HEK293 (cell line): Measurements from ENCODE around the gene GALNTL6.

ENCODE experiments used
- CTCF ChIA-PET: fragments of 350-600 bp; formaldehyde crosslinking; extraction: SDS; loops from one replicate; lab custom pipeline; 2021; ENCODE audit warnings: antibody characterized with exemption; lab: Yijun Ruan, JAX
- POLR2A ChIA-PET: fragments of 300-600 bp; formaldehyde crosslinking; extraction: SDS; loops from one replicate; lab custom pipeline; 2020; ENCODE audit warnings: antibody characterized with exemption, inconsistent platforms; lab: Yijun Ruan, JAX
- H3K27ac ChIP-seq: fragments of 200-500 bp; sonication (Bioruptor generic); 2 replicates; pipeline ENCODE4 v1.5.1; 2014; ENCODE audit warnings: low read depth, low read length, control low read depth, inconsistent platforms; ENCODE audit errors: extremely low read depth
- H3K36me3 ChIP-seq, 2 experiments: fragments of 200-500 bp in 1 of 2; sonication (Bioruptor generic) in 1 of 2; 1 replicate in 1 of 2; 2 replicates in 1 of 2; pipeline ENCODE4 v1.5.1; 2014 to 2017; ENCODE audit warnings: inconsistent platforms in 2 of 2, low read length in 2 of 2; ENCODE audit not compliant: control insufficient read depth in 2 of 2, insufficient read depth in 1 of 2
- H3K4me1 ChIP-seq: fragments of 200-500 bp; sonication (Bioruptor generic); 2 replicates; pipeline ENCODE4 v1.5.1; 2014; ENCODE audit warnings: mild to moderate bottlenecking, low read length, inconsistent platforms; ENCODE audit not compliant: control insufficient read depth, insufficient read depth
- H3K4me3 ChIP-seq: 2 replicates; pipeline ENCODE4 v1.5.1; 2011; ENCODE audit warnings: low read depth, mild to moderate bottlenecking, control low read depth, low read length, moderate library complexity
- H3K9me3 ChIP-seq: fragments of 200-500 bp; sonication (Bioruptor generic); 2 replicates; pipeline ENCODE4 v1.5.1; 2014; ENCODE audit warnings: low read depth, low read length, inconsistent platforms; ENCODE audit not compliant: control insufficient read depth, insufficient read depth
- MZF1 ChIP-seq: fragments of 450-650 bp; formaldehyde crosslinking; IDR thresholded peaks from 2 replicates; pipeline ENCODE4 v1.5.1; 2017; ENCODE audit warnings: missing biosample characterization, missing genetic modification characterization, borderline replicate concordance
- RBAK ChIP-seq: fragments of 450-650 bp; formaldehyde crosslinking; IDR thresholded peaks from 2 replicates; pipeline ENCODE4 v1.5.1; 2016; ENCODE audit warnings: missing biosample characterization, missing genetic modification characterization
- ZBTB7A ChIP-seq: fragments of 450-650 bp; formaldehyde crosslinking; IDR thresholded peaks from 2 replicates; pipeline ENCODE4 v1.5.1; 2016; ENCODE audit warnings: low read depth, missing biosample characterization, missing genetic modification characterization
- ZFP37 ChIP-seq: fragments of 450-650 bp; formaldehyde crosslinking; IDR thresholded peaks from 2 replicates; pipeline ENCODE4 v1.5.1; 2016; ENCODE audit warnings: missing biosample characterization, missing genetic modification characterization
- ZNF112 ChIP-seq: fragments of 450-650 bp; formaldehyde crosslinking; IDR thresholded peaks from 2 replicates; pipeline ENCODE4 v1.5.0; 2017; ENCODE audit warnings: missing biosample characterization, missing genetic modification characterization
- ZNF155 ChIP-seq: fragments of 450-650 bp; formaldehyde crosslinking; IDR thresholded peaks from 2 replicates; pipeline ENCODE4 v1.5.1; 2016; ENCODE audit warnings: missing biosample characterization, missing genetic modification characterization
- ZNF157 ChIP-seq: fragments of 450-650 bp; formaldehyde crosslinking; IDR thresholded peaks from 2 replicates; pipeline ENCODE4 v1.5.1; 2016; ENCODE audit warnings: missing biosample characterization, missing genetic modification characterization
- ZNF16 ChIP-seq: fragments of 450-650 bp; formaldehyde crosslinking; IDR thresholded peaks from 2 replicates; pipeline ENCODE4 v1.5.1; 2016; ENCODE audit warnings: low read depth, missing biosample characterization, missing genetic modification characterization
- ZNF214 ChIP-seq: fragments of 450-650 bp; formaldehyde crosslinking; IDR thresholded peaks from 2 replicates; pipeline ENCODE4 v1.5.1; 2017; ENCODE audit warnings: missing biosample characterization, mild to moderate bottlenecking, missing genetic modification characterization, borderline replicate concordance
- ZNF274 ChIP-seq, 2 experiments: fragments of 200-500 bp in 1 of 2; fragments of 450-650 bp in 1 of 2; sonication (Bioruptor generic) in 1 of 2; formaldehyde crosslinking in 1 of 2; IDR thresholded peaks; 2 replicates each; pipeline versions ENCODE4 v1.5.1 to v1.6.1; 2014 to 2016; ENCODE audit warnings: borderline replicate concordance in 1 of 2, inconsistent platforms in 1 of 2, low read length in 1 of 2, missing biosample characterization in 1 of 2, missing genetic modification characterization in 1 of 2
- ZNF292 ChIP-seq: fragments of 450-650 bp; formaldehyde crosslinking; IDR thresholded peaks from 2 replicates; pipeline ENCODE4 v1.5.1; 2016; ENCODE audit warnings: low read depth, missing biosample characterization, missing genetic modification characterization, borderline replicate concordance
- ZNF335 ChIP-seq: fragments of 450-650 bp; formaldehyde crosslinking; conservative IDR thresholded peaks from 2 replicates; pipeline ENCODE4 v1.5.1; 2016; ENCODE audit warnings: missing biosample characterization, missing genetic modification characterization
- ZNF341 ChIP-seq: fragments of 450-650 bp; formaldehyde crosslinking; IDR thresholded peaks from 2 replicates; pipeline ENCODE4; 2016; ENCODE audit warnings: low read depth, missing biosample characterization, missing genetic modification characterization
- ZNF560 ChIP-seq: fragments of 450-650 bp; formaldehyde crosslinking; IDR thresholded peaks from 2 replicates; pipeline ENCODE4 v1.5.1; 2017; ENCODE audit warnings: missing biosample characterization, missing genetic modification characterization, borderline replicate concordance
- ZNF623 ChIP-seq: fragments of 450-650 bp; formaldehyde crosslinking; IDR thresholded peaks from 2 replicates; pipeline ENCODE4 v1.5.1; 2016; ENCODE audit warnings: missing biosample characterization, missing genetic modification characterization
- ZNF843 ChIP-seq: fragments of 450-650 bp; formaldehyde crosslinking; IDR thresholded peaks from 2 replicates; pipeline ENCODE4 v1.5.1; 2016; ENCODE audit warnings: missing biosample characterization, missing genetic modification characterization
- TF ChIP-seq, protein P1 (sequence below): fragments of 450-650 bp; formaldehyde crosslinking; IDR thresholded peaks from 2 replicates; pipeline ENCODE4 v1.5.1; 2016; ENCODE audit warnings: missing biosample characterization, missing genetic modification characterization
- TF ChIP-seq, protein P2 (sequence below): fragments of 450-650 bp; formaldehyde crosslinking; IDR thresholded peaks from 2 replicates; pipeline ENCODE4 v1.5.1; 2016; ENCODE audit warnings: missing biosample characterization, missing genetic modification characterization

Gene GALNTL6

DNA sequence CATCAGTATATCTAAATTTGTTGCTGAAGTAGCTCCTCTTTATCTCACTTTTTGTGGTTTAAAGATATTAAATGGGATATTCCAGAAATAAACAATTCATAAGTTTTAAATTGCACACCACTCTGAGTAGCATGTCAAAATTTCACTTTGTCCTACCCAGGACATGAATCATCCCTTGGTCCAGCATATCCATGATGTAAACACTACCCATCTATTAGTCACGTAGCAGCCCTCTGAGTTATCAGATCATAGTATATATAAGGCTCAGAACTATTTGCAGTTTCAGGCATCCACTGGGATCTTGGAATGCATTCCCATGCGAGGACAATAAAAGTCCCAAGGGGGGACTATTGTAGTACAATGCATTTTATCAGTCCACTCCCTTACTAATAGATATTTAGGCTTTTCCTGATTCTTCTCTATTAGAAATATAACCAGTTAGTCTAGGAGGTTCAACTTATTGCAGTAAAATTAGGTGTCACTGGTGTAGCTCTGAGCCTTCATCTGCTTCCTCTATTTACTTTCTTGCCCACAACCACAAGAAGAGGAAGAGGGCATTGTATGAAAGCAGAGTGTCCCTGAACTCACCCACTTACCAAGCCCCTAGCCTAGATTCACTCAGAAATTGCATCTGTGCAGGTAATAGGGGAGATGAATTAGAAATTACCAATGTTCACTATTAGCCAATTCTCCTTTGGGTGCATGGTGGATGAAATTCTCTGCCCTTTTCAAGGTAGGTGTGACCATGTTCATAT lies 945.6 kb downstream of the GALNTL6 start:
- ChIA-PET CTCF (no interaction called here), POLR2A (no interaction called here)
- Histone ChIP-seq H3K4me3 (no peak overlapping the region), H3K9me3 (no peaks in the 10 kb centered on the region), H3K27ac (no peak overlapping the region), H3K36me3 (no peaks in the 10 kb centered on the region), H3K4me1 (no peaks in the 10 kb centered on the region)
- TF ChIP-seq ZFP37 (no peak), ZNF292 (tag by site-specific recombination) (no peak)

DNA sequence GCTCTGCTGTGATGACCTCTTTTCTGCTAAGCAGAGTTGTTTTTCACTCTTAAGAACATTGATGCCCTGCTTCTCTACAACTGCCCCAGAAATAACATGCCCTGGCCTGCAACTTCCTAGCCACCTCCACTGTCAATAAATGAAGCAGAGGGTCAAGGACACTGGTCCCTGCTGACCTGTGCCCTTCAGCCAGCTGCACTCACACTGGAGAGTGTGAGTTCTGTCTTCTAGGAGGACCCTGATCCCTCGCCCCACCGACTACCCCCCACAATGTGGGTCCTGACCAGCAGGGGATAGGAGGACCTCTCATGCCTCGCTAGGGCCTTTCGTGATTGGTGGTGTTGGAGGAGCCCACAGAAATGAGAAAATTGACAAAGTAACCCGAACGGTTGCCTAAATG lies 947.3 kb downstream of the GALNTL6 start:
- CTCF ChIA-PET: no interaction called here
- TF ChIP-seq ZNF214 (tag by site-specific recombination): no peak
- no peak for TF ChIP-seq ZNF112 (tag by site-specific recombination)
- TF ChIP-seq, all 188 proteins: peak for 0
- H3K27ac ChIP-seq: no peak overlapping the region
- POLR2A ChIA-PET: no interaction called here
- no peaks in the 10 kb centered on the region for H3K9me3 ChIP-seq
- H3K4me1 ChIP-seq: no peaks in the 10 kb centered on the region
- no peaks in the 10 kb centered on the region for H3K36me3 ChIP-seq
- H3K4me3 ChIP-seq: no peak overlapping the region

DNA sequence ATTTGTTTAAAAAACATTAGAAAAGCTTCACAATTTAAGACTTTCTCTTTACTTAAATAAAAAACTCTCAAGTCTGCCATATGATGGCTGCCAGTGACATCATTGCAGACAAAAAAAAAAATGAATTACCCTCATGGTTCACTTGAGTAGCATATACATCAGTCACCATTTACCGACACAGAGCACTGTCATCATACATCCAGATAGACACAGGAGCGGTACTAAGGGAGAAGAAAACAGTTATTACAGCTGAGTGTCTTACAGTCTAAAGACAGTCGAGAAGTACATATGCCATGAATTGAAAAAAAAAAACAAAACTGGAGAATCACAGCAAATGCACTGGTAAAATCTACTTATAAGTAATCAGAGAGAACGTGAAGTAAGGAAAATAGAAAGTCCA lies 949.7 kb downstream of the GALNTL6 start:
- Histone ChIP-seq H3K9me3 (no peaks in the 10 kb centered on the region), H3K27ac (no peak overlapping the region), H3K36me3 (no peaks in the 10 kb centered on the region), H3K4me1 (no peaks in the 10 kb centered on the region), H3K4me3 (no peak overlapping the region)
- CTCF ChIA-PET: no interaction called here
- TF ChIP-seq ZNF155 (tag by site-specific recombination): no peak
- no peak for TF ChIP-seq ZNF16
- TF ChIP-seq ZBTB7A: no peak
- no peak for TF ChIP-seq ZNF274 (IDR thresholded peaks at IDR 0.05; ENCODE audit: low read length)
- no peak for TF ChIP-seq ZNF274 (tag by site-specific recombination; IDR thresholded peaks at IDR 0.05; ENCODE audit: borderline replicate concordance)
- TF ChIP-seq RBAK: no peak
- TF ChIP-seq ZNF292 (tag by site-specific recombination): no peak
- TF ChIP-seq, protein P1, sequence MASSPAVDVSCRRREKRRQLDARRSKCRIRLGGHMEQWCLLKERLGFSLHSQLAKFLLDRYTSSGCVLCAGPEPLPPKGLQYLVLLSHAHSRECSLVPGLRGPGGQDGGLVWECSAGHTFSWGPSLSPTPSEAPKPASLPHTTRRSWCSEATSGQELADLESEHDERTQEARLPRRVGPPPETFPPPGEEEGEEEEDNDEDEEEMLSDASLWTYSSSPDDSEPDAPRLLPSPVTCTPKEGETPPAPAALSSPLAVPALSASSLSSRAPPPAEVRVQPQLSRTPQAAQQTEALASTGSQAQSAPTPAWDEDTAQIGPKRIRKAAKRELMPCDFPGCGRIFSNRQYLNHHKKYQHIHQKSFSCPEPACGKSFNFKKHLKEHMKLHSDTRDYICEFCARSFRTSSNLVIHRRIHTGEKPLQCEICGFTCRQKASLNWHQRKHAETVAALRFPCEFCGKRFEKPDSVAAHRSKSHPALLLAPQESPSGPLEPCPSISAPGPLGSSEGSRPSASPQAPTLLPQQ: no peak
- TF ChIP-seq ZNF623: no peak
- no peak for TF ChIP-seq MZF1 (tag by site-specific recombination)
- no peak for TF ChIP-seq ZNF335 (tag by site-specific recombination)
- TF ChIP-seq ZNF560 (tag by site-specific recombination): no peak
- no peak for TF ChIP-seq ZNF843 (tag by site-specific recombination)
- no peak for TF ChIP-seq ZNF157 (tag by site-specific recombination)
- TF ChIP-seq ZNF341 (tag by site-specific recombination): no peak
- TF ChIP-seq, protein P2, sequence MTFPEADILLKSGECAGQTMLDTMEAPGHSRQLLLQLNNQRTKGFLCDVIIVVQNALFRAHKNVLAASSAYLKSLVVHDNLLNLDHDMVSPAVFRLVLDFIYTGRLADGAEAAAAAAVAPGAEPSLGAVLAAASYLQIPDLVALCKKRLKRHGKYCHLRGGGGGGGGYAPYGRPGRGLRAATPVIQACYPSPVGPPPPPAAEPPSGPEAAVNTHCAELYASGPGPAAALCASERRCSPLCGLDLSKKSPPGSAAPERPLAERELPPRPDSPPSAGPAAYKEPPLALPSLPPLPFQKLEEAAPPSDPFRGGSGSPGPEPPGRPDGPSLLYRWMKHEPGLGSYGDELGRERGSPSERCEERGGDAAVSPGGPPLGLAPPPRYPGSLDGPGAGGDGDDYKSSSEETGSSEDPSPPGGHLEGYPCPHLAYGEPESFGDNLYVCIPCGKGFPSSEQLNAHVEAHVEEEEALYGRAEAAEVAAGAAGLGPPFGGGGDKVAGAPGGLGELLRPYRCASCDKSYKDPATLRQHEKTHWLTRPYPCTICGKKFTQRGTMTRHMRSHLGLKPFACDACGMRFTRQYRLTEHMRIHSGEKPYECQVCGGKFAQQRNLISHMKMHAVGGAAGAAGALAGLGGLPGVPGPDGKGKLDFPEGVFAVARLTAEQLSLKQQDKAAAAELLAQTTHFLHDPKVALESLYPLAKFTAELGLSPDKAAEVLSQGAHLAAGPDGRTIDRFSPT: no peak
- TF ChIP-seq, all 188 proteins: peak for 0
- POLR2A ChIA-PET: no interaction called here
